GM23248 (cell line): ENCODE measurements around the gene STK24.

Experiments
- EZH2 ChIP-seq: fragments of 200-600 bp; sonication (generic); IDR thresholded peaks from 2 replicates; pipeline ENCODE4 v1.6.1; 2018; ENCODE audit warnings: antibody characterized with exemption, mild to moderate bottlenecking; ENCODE audit not compliant: insufficient read depth, poor library complexity, severe bottlenecking
- EZH2phosphoT487 ChIP-seq: fragments of 200-600 bp; sonication (generic); IDR thresholded peaks from 2 replicates; pipeline ENCODE4 v1.6.1; 2018; ENCODE audit warnings: antibody characterized with exemption, moderate library complexity, mild to moderate bottlenecking, low read depth; ENCODE audit not compliant: insufficient read depth

DNA sequence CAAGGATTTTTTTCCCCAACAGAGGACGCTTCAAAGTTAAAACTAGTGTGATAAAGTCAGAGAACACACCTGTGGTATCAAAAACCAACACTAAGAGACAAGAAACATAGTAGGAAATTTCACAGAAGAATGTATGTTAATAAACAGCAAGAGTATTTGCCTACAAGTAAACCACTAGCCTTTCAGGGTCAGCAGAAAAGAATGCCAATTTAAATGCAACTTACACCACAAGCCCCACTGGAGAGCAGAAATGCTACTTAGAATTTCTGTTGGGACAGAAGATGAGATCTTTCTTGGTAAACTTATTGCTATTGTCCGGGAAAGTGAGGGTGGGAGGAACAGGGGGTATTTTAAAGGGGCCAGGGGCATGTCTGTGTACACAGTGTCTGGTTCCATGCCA is 68.6 kb downstream of the STK24 start:
- TF ChIP-seq EZH2 (no peak), EZH2phosphoT487 (no peak)
